Mucosa of gallbladder (tissue), 1 donor: Measurements from ENCODE around the gene SMG1. TPM values are rescaled to one million over a fixed set of nuclear protein-coding genes. Genes with fewer than 3 reads are reported as not detected.
"Not testable (repeated sequence)": the region's sequence is repeated elsewhere in the genome, so short reads cannot be mapped to it uniquely, and the experiment has no call there.

ENCODE experiments used
- DNase-seq: peaks from one replicate; pipeline ENCODE4 v3.0.0-alpha.2; 2020; ENCODE audit warnings: low spot score
- total RNA-seq: library from RNA; stranded (reverse); gene quantifications from one replicate; pipeline ENCODE4 v1.2.1, GENCODE V29; 2021
- donor health status: DM: no; HTN: no; CAD: no.

SMG1 gene
- 76.3 TPM for total RNA-seq

DNA sequence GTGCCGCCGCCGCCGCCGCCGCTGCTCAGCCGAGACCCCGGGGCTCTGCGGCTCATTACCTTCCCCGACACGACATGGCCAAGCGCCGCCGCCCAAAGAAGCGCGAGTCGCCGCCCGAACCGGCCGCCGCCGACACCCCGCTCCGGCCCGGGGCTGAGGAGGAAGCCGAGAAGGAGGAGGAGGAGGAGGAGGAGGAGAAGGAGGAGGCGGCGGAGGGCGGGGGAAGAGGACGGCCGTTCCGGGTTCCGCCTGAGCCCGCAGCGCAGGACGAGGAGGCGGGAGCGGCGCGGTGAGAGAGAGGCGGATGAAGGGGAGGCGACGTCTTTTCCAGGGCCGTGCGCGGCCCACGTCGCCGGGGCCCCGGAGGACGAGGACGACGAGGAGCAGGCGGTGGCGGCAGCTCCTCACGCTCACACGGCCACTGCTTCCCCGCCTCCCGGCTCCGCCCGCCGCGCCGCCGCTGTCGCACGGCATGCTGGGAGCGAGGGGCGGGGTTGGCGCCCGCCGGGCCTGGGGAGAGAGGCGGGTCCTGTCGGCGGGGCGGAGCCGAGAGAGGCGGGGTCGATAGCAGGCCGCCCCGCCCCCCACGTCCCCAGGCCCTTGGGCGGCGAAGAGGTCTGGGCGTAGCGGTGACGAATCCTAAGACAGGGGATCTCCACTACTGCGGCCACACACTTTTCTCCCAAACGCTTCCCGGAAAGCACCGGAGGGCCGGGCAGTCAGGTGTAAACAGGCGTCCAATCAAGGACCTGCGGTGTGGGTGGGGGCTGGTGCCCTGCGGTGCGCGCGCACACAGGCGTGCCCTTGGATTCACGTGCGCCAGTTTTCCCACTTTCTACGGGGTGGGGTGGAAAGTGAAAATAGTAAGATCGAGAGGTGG lies at the start of gene SMG1:
SMG1 (minus strand) TSS at position 423 of the 880 bp plus-strand sequence; CDS start at position 56, 367 bp downstream.
- peak; percentile 92 for DNase-seq

DNA sequence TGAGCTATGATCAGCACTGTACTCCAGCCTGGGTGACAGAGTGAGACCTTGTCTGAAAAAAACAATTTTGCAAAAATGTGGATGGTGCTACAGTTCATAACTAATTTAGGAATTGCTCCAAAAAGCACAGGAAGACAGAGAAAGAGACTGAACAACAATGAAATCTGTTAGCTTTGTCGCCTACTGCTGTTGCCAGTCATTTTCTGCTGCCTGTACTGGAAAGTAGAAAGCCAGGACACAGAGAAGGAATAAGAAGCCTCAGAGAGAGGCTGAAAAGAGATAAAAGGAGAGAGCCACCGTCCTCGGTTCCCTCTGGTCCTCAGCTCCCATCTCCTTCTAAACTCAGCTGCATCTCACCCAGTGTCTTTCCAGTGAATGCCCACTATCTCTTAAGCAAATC lies 48.9 kb upstream of the SMG1 start:
- DNase-seq = no peak

DNA sequence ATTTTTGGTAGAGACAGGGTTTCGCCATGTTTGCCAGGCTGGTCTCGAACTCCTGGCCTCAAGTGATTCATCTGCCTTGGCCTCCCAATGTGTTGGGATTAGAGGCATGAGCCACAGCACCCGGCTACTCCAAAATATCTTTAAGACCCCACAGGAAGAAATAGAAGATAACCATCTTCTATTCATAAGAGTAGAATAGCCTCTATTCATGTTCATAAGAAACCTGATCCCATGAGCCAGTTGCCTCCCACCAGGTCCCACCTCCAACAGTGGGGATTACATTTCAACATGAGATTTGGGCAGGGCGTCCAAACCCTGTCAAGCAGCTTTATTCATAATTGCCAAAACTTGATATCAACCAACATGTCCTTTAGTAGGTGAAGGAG lies 43.6 kb upstream of the SMG1 start:
- no peak for DNase-seq

DNA sequence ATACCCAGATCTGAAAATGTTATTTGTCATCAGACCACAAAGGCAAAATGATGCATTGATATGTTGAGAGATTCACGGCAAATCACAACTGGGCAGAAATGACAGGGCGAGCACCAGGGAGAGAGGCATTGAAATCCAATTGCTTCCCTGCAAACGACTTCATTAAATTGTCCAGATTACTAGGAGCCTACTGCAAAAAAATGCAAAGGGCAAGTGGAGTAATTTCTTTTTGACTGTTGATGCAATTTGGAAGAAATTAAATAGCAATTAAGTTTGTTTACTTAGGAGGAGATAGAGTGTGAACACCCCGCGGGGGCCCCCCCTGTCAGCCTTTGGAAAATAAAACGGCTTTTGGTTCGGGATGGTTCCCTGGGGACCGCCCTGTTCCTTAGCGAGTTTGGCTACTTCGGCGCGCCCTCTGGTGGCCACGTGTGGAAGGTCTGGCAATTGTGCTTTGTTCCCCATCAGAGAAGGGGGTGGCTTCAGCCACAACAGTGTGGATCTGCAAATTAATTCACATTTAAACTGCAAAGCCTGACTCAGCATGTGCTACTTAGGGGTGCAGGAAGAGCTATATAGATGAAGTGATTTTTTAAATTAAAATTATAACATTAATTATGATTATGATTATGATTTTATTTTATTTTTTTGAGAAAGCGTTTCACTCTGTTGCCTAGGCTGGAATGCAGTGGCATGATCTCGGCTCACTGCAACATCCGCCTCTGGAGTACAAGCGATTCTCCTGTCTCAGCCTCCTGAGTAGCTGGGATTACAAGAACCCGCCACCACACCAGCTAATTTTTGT lies 43.0 kb upstream of the SMG1 start:
- DNase-seq = peak; percentile 83

GRCh38 chr16:18966791-18967190 lies 40.6 kb upstream of the SMG1 start:
- no peak for DNase-seq

GRCh38 chr16:18965555-18965954 lies 39.3 kb upstream of the SMG1 start:
- DNase-seq = no peak

DNA sequence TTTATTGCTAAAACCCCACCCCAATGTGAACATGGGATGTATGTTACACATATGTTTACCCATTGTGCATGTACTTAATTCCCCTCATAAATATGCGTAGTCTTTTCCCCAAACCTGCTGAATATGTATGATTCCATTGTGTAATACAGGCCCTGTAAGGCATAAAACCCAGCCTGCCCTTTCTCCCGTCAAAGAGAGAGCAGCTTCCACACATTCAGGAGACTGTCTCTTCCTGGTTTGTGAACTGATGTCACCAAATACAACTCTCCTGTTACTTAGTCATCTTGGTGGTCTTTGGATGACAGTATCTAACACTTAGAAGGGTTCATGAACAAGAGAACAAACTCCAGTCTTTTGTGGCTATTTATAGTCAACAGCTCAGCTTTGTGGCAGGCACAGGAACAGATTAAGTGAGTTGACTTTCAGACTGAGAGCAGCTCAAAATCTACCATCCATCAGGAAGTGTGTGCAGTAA lies 32.9 kb upstream of the SMG1 start:
- no peak for DNase-seq

DNA sequence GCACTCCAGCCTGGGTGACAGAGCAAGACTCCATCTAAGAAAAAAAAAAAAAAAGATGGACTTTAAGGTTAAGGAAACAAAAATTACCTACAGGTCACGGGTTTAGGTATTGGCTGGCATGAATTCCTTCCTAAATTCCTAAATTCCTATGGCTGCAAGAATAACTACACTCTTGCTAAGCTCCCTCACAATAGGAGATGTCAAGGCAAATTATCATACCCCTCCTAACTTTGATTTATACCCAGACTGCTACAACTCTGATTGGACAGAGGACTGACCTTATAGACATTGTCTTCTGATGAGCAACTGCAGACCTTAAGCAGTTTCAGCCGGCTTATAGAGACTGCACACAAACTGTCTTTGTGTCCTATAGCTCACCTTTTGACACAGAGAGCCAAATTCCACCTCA lies 32.4 kb upstream of the SMG1 start:
- DNase-seq = no peak

GRCh38 chr16:18956658-18957241 lies 30.5 kb upstream of the SMG1 start:
- not testable (repeated sequence) for DNase-seq

DNA sequence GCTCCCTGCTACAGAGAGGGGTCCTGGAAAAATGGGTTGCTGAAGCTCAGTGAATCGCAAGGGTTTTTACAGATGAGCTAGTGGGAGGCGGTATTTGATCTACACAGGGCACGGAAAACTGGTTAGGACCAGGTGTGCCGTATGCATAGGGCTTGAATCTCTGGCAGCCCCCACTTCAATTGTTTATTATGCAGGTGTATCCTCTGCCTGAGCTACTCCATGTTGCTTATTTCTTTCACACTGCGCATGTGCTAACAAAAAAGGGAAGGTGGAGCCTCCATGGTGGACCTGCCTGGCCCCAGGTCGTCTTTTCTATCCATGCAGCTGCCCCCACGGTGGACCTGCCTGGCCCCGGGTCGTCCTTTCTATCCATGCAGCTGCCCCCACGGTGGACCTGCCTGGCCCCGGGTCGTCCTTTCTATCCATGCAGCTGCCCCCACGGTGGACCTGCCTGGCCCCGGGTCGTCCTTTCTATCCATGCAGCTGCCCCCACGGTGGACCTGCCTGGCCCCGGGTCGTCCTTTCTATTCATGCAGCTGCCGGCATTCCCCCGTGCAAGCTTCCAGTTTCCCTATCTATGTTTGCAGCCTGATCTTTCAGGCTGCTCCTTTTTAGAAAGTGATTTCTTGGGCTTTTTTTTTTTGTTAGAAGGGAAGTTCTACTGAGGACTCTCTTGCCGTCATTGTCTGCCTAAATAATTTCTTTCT lies 29.8 kb upstream of the SMG1 start:
- DNase-seq = not testable (repeated sequence)

- DNase-seq = no peak
These were observed 27.3 kb upstream of the SMG1 start for GRCh38 chr16:18953547-18953946.

DNA sequence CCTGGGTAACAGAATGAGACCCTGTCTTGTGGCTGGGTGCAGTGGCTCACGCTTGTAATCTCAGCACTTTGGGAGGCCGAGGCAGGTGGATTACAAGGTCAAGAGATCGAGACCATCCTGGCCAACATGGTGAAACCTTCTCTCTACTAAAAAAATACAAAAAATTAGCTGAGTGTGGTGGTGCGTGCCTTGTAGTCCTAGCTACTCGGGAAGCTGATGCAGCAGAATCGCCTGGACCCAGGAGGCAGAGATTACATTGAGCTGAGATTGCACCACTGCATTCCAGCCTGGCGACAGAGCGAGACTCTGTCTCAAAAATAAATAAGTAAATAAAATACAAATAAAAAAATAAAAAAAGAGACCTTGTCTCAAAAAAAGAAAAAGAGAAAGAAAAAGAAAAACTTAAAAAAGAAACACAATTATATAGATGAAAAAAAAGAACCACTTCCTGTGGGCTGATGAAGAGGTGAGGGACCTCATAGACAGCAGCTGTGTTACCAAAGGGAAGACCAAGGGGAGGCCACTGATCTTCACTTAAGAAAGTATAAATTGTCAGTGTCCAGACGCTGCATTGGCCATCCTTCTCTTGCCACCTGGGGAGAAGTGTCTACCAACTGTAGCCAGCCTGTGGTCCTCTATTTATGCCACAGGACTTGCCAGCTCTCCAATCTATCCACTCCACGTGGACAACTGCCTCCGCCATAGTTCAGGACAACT lies 24.4 kb upstream of the SMG1 start:
- no peak for DNase-seq

GRCh38 chr16:18948372-18949020 lies 22.3 kb upstream of the SMG1 start:
- DNase-seq = no peak

DNA sequence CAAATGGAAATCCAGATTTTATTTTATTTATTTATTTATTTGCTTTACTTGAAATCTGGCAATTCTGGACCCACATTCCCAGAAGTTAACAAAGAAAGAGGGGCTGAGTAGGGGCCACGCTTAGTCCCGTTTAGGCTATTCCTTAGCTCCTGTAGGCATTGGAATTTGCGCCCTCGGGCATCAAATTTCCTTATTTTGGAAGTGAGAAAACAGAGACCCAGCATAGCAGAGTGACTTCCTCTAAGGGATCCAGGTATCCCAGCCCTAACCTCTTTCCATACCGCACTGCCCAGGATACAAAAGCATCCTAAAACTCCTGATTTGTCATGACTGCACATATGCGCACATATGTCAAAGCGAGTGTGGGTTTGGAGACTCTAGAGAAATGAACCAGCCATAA lies 19.0 kb upstream of the SMG1 start:
- DNase-seq = no peak

- no peak for DNase-seq
These were observed 17.2 kb upstream of the SMG1 start for GRCh38 chr16:18943414-18943813.

GRCh38 chr16:18942061-18942460 lies 15.9 kb upstream of the SMG1 start:
- no peak for DNase-seq

- DNase-seq = no peak
These were observed 15.3 kb upstream of the SMG1 start for GRCh38 chr16:18941471-18941870.

- DNase-seq = no peak
These were observed 12.8 kb upstream of the SMG1 start for GRCh38 chr16:18938986-18939385.

DNA sequence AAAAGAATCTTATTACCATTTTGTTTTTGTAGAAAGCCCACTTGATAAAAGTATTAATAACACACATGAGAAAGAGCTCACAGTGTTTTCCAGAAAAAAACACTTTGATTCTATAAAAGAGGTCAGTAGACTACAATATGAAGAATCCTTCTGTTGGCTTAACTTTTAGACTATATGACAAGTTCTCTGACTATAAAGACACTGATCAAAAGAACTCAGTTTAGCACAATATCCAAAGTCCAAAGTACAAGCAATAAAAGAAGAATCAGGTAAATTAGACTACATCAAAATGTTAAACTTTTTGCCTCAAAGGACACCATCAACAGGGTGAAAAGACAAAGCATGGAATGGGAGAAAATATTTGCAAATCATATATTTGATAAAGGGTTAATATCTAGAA lies 11.2 kb upstream of the SMG1 start:
- no peak for DNase-seq

- DNase-seq = no peak
These were observed 10.6 kb upstream of the SMG1 start for GRCh38 chr16:18936727-18937340.
